K562 (cell line): ENCODE measurements around the gene PPIL1. TPM values are rescaled to one million over a fixed set of nuclear protein-coding genes. Genes with fewer than 3 reads are reported as not detected.

Source experiments
- ARNT ChIP-seq, 2 experiments: fragments of 450-650 bp; IDR thresholded peaks; 2 replicates each; pipeline ENCODE4 v1.6.1; 2016; ENCODE audit warnings: mild to moderate bottlenecking in 1 of 2
- CBFA2T2 ChIP-seq: fragments of 450-650 bp; conservative IDR thresholded peaks from 2 replicates; pipeline ENCODE4 v1.6.1; 2017; ENCODE audit warnings: mild to moderate bottlenecking
- CREM ChIP-seq: IDR thresholded peaks from 2 replicates; pipeline ENCODE4 v1.6.1; 2014; ENCODE audit warnings: antibody characterized with exemption, low read depth
- CTCF ChIP-seq, 3 experiments: IDR thresholded peaks in 2 of 3; conservative IDR thresholded peaks in 1 of 3; 2 replicates each; pipeline ENCODE4 v1.5.1; 2011 to 2012; ENCODE audit warnings: low read length in 3 of 3, mild to moderate bottlenecking in 3 of 3, control low read depth in 2 of 3, improper control_type of control experiment in 1 of 3, inconsistent platforms in 1 of 3, low read depth in 1 of 3, mixed read lengths in 1 of 3, moderate library complexity in 1 of 3; ENCODE audit not compliant: insufficient read depth in 2 of 3
- FOXJ2 ChIP-seq: fragments of 200-800 bp; sonication (Bioruptor generic); IDR thresholded peaks from 2 replicates; pipeline ENCODE4 v1.6.1; 2016; ENCODE audit warnings: missing genetic modification characterization, missing compliant biosample characterization
- HDAC2 ChIP-seq: fragments of 450-650 bp; IDR thresholded peaks from 2 replicates; pipeline ENCODE4 v1.6.1; 2016; ENCODE audit warnings: mild to moderate bottlenecking
- JUND ChIP-seq, 2 experiments: IDR thresholded peaks; 2 replicates in 1 of 2; 3 replicates in 1 of 2; pipeline ENCODE4 v1.6.1; 2011; ENCODE audit warnings: borderline replicate concordance in 2 of 2, low read depth in 2 of 2, low read length in 2 of 2, improper control_type of control experiment in 1 of 2, missing biosample characterization in 1 of 2, missing genetic modification characterization in 1 of 2, missing genetic modification reagents in 1 of 2
- KDM1A ChIP-seq, 2 experiments: fragments of 450-650 bp; IDR thresholded peaks; 2 replicates each; pipeline ENCODE4 v1.6.1; 2016; ENCODE audit warnings: mild to moderate bottlenecking in 2 of 2
- MITF ChIP-seq: IDR thresholded peaks from 2 replicates; pipeline ENCODE4 v1.6.1; 2014; ENCODE audit warnings: antibody characterized with exemption
- NFRKB ChIP-seq: fragments of 450-650 bp; IDR thresholded peaks from 2 replicates; pipeline ENCODE4 v1.6.1; 2016; ENCODE audit warnings: low read depth
- NONO ChIP-seq, 2 experiments: fragments of 200-400 bp in 1 of 2; fragments of 450-650 bp in 1 of 2; formaldehyde crosslinking in 1 of 2; IDR thresholded peaks; 2 replicates each; pipeline ENCODE4 v1.6.1; 2017; ENCODE audit warnings: low read depth in 2 of 2, mild to moderate bottlenecking in 2 of 2, moderate library complexity in 2 of 2, low read length in 1 of 2
- SNRNP70 ChIP-seq: fragments of 200-400 bp; formaldehyde crosslinking; optimal IDR thresholded peaks from 2 replicates; pipeline ENCODE3; 2017; ENCODE audit warnings: low read depth, low read length
- SOX6 ChIP-seq: fragments of 450-650 bp; IDR thresholded peaks from 2 replicates; pipeline ENCODE4 v1.6.1; 2014; ENCODE audit warnings: mild to moderate bottlenecking
- ZNF384 ChIP-seq: IDR thresholded peaks from 2 replicates; pipeline ENCODE4 v1.6.1; 2012; ENCODE audit warnings: low read depth, low read length, improper control_type of control experiment
- ZNF407 ChIP-seq: fragments of 450-650 bp; IDR thresholded peaks from 2 replicates; pipeline ENCODE4 v1.6.1; 2016; ENCODE audit warnings: low read depth
- ZNF696 ChIP-seq: fragments of 250-450 bp; sonication (Bioruptor Pico); conservative IDR thresholded peaks from 2 replicates; pipeline ENCODE4 v1.4.0; 2020; ENCODE audit warnings: mild to moderate bottlenecking, moderate library complexity
- polyA plus RNA-seq, 8 experiments: library from polyadenylated mRNA; depleted of rRNA in 4 of 8; stranded (reverse) in 5 of 8; unstranded in 3 of 8; fragments of >200 nt; fragmentation: Nextera tagmentation in 2 of 8; fragmentation: Illumina TruSeq in 1 of 8; extraction: Ambion mirVana in 2 of 8; extraction: Trizol in 1 of 8; gene quantifications; 2 replicates each; pipeline versions ENCODE4 v1.2.1 to v1.2.3, GENCODE V29; 2011 to 2014; ENCODE audit warnings: inconsistent platforms in 1 of 8, missing spikeins in 1 of 8
- total RNA-seq, 7 experiments: library from RNA; depleted of rRNA in 6 of 7; stranded (reverse); fragments of >200 nt in 6 of 7; fragmentation: Illumina TruSeq in 2 of 7; extraction: Trizol in 2 of 7; gene quantifications; 2 replicates each; pipeline versions ENCODE4 v1.2.1 to v1.2.3, GENCODE V29; 2011 to 2021; ENCODE audit warnings: low replicate concordance in 1 of 7

PPIL1 gene
- total and polyA plus RNA-seq, 9 of the 15 experiments (the other 6 are each of a cell fraction or from before 2014, with no cell fraction given): 65.8 to 205 (median 130) TPM

- TF ChIP-seq ZNF407: peak; percentile 27; the same call in 1 of the 2 replicates
- peak; percentile 61 to 67; a peak in 2 of 4 replicates for TF ChIP-seq ARNT (IDR thresholded peaks at IDR 0.05)
- no peak for TF ChIP-seq FOXJ2 (tag)
- TF ChIP-seq KDM1A (IDR thresholded peaks at IDR 0.05): peak; percentile 85 to 89
- TF ChIP-seq HDAC2: peak; percentile 84
- no peak for TF ChIP-seq MITF
- no peak for TF ChIP-seq CTCF (IDR thresholded peaks at IDR 0.05 in 2 of 3, conservative IDR thresholded peaks at IDR 0.05 in 1 of 3; ENCODE audit: insufficient read depth in 2 of 3, low read depth in 1 of 3, low read length in 3 of 3)
- no peak for TF ChIP-seq SNRNP70
- peak; percentile 87 for TF ChIP-seq NFRKB
- peak; percentile 86 for TF ChIP-seq CBFA2T2
- peak; percentile 26; the same call in 1 of the 2 replicates for TF ChIP-seq CREM
- TF ChIP-seq NONO (IDR thresholded peaks at IDR 0.05; ENCODE audit: low read depth in 2 of 2, low read length in 1 of 2): peak in 1 of 2 experiments; percentile 52; a peak in 1 of 4 replicates
- peak; percentile 52; the same call in 1 of the 2 replicates for TF ChIP-seq JUND (IDR thresholded peaks at IDR 0.05; ENCODE audit: borderline replicate concordance, low read depth, low read length)
- peak; percentile 47; the same call in 1 of the 3 replicates for TF ChIP-seq JUND (tag; IDR thresholded peaks at IDR 0.05; ENCODE audit: borderline replicate concordance, low read depth, low read length)
- no peak for TF ChIP-seq ZNF696 (CRISPR knock-in tag)
- peak; percentile 82 for TF ChIP-seq SOX6
- peak; percentile 96 for TF ChIP-seq ZNF384
Measured at GRCh38 chr6:36888654-36889481, 14.3 kb upstream of the PPIL1 start (continued).
